ENCODE results near the gene SEMA5A. TPM values are rescaled to one million over a fixed set of nuclear protein-coding genes. Genes with fewer than 3 reads are reported as not detected.

Gene SEMA5A
- total RNA-seq, 1 experiment from 2014 or later, result 9.3 TPM

DNA sequence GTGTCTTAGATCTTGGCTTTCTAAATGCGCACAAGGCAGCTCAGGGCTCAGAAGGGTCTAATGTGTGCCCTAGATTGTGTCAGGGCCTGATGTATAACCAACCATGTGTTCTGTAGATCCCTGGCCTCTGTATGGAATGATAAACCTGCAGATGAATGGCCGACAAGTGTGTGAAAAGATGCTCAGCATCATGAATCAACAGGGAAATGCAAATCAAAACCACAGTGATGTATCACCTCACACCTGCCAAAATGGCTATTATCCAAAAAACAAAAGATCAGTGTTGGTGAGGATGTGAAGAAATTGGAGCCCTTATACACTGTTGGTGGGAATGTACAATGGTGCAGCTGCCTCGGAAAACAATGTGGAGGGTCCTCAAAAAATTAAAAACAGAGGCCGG lies 489.8 kb downstream of the SEMA5A start:
- Mint-ChIP-seq H3K9me3 (no peaks in the 10 kb centered on the region), H3K36me3 (no peaks in the 10 kb centered on the region), H3K27me3 (ENCODE audit: low read depth) (no peaks in the 10 kb centered on the region), H3K4me3 (no peak overlapping the region), H3K27ac (no peak overlapping the region), H3K4me1 (no peaks in the 10 kb centered on the region)
- TF ChIP-seq, protein P1, sequence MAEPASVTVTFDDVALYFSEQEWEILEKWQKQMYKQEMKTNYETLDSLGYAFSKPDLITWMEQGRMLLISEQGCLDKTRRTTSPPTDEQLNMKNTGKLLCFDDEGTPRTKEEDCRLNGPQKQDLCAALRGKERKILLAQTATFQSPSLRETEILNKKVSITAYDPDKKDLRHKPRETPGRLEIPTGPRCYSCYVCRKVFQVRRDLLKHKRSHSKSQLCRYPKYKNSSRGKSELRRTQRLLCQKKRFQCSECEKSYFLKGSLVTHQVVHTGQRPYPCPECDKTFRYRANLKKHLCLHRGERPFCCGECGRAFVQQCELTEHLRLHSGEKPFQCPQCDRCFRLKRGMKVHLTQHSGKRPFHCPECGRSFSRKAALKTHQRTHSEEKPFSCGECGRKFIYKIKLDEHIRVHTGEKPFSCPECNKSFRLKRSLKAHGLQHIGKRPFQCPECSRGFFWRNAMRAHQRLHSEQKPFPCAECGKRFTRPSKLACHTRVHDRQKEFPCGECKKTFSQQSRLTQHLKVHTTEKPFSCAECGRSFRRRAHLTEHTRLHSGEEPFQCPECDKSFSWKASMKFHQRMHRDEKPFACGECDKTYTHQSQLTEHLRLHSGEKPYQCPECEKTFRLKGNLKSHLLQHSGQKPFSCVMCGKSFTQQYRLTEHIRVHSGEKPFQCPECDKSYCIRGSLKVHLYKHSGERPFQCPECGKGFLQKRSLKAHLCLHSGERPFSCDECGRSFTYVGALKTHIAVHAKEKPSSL (CRISPR knock-in tag; conservative IDR thresholded peaks at IDR 0.05), result no peak
- TF ChIP-seq, protein P2, sequence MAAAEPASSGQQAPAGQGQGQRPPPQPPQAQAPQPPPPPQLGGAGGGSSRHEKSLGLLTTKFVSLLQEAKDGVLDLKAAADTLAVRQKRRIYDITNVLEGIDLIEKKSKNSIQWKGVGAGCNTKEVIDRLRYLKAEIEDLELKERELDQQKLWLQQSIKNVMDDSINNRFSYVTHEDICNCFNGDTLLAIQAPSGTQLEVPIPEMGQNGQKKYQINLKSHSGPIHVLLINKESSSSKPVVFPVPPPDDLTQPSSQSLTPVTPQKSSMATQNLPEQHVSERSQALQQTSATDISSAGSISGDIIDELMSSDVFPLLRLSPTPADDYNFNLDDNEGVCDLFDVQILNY (CRISPR knock-in tag; IDR thresholded peaks at IDR 0.05), result no peak
- TF ChIP-seq ZBTB21 (CRISPR knock-in tag; IDR thresholded peaks at IDR 0.05; ENCODE audit: borderline replicate concordance) (no peak), ZNF263 (CRISPR knock-in tag; IDR thresholded peaks at IDR 0.05; ENCODE audit: low read depth) (no peak), GRHL2 (CRISPR knock-in tag; IDR thresholded peaks at IDR 0.05; ENCODE audit: insufficient replicate concordance, severe bottlenecking) (no peak), SP1 (CRISPR knock-in tag; conservative IDR thresholded peaks at IDR 0.05) (no peak), JUN (CRISPR knock-in tag; IDR thresholded peaks at IDR 0.05) (no peak), CREB1 (CRISPR knock-in tag; IDR thresholded peaks at IDR 0.05) (no peak), GTF2I (CRISPR knock-in tag; conservative IDR thresholded peaks at IDR 0.05) (no peak), CREM (CRISPR knock-in tag; IDR thresholded peaks at IDR 0.05) (no peak), SOX15 (CRISPR knock-in tag; IDR thresholded peaks at IDR 0.05) (no peak), ATF1 (CRISPR knock-in tag; IDR thresholded peaks at IDR 0.05) (no peak)
- TF ChIP-seq, protein P3, sequence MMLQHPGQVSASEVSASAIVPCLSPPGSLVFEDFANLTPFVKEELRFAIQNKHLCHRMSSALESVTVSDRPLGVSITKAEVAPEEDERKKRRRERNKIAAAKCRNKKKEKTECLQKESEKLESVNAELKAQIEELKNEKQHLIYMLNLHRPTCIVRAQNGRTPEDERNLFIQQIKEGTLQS (CRISPR knock-in tag; conservative IDR thresholded peaks at IDR 0.05), result no peak
- TF ChIP-seq, protein P4, sequence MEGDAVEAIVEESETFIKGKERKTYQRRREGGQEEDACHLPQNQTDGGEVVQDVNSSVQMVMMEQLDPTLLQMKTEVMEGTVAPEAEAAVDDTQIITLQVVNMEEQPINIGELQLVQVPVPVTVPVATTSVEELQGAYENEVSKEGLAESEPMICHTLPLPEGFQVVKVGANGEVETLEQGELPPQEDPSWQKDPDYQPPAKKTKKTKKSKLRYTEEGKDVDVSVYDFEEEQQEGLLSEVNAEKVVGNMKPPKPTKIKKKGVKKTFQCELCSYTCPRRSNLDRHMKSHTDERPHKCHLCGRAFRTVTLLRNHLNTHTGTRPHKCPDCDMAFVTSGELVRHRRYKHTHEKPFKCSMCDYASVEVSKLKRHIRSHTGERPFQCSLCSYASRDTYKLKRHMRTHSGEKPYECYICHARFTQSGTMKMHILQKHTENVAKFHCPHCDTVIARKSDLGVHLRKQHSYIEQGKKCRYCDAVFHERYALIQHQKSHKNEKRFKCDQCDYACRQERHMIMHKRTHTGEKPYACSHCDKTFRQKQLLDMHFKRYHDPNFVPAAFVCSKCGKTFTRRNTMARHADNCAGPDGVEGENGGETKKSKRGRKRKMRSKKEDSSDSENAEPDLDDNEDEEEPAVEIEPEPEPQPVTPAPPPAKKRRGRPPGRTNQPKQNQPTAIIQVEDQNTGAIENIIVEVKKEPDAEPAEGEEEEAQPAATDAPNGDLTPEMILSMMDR (IDR thresholded peaks at IDR 0.05), result no peak
- TF ChIP-seq, protein P5, sequence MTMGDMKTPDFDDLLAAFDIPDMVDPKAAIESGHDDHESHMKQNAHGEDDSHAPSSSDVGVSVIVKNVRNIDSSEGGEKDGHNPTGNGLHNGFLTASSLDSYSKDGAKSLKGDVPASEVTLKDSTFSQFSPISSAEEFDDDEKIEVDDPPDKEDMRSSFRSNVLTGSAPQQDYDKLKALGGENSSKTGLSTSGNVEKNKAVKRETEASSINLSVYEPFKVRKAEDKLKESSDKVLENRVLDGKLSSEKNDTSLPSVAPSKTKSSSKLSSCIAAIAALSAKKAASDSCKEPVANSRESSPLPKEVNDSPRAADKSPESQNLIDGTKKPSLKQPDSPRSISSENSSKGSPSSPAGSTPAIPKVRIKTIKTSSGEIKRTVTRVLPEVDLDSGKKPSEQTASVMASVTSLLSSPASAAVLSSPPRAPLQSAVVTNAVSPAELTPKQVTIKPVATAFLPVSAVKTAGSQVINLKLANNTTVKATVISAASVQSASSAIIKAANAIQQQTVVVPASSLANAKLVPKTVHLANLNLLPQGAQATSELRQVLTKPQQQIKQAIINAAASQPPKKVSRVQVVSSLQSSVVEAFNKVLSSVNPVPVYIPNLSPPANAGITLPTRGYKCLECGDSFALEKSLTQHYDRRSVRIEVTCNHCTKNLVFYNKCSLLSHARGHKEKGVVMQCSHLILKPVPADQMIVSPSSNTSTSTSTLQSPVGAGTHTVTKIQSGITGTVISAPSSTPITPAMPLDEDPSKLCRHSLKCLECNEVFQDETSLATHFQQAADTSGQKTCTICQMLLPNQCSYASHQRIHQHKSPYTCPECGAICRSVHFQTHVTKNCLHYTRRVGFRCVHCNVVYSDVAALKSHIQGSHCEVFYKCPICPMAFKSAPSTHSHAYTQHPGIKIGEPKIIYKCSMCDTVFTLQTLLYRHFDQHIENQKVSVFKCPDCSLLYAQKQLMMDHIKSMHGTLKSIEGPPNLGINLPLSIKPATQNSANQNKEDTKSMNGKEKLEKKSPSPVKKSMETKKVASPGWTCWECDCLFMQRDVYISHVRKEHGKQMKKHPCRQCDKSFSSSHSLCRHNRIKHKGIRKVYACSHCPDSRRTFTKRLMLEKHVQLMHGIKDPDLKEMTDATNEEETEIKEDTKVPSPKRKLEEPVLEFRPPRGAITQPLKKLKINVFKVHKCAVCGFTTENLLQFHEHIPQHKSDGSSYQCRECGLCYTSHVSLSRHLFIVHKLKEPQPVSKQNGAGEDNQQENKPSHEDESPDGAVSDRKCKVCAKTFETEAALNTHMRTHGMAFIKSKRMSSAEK (CRISPR knock-in tag; IDR thresholded peaks at IDR 0.05; ENCODE audit: borderline replicate concordance), result no peak
- TF ChIP-seq, protein P6, sequence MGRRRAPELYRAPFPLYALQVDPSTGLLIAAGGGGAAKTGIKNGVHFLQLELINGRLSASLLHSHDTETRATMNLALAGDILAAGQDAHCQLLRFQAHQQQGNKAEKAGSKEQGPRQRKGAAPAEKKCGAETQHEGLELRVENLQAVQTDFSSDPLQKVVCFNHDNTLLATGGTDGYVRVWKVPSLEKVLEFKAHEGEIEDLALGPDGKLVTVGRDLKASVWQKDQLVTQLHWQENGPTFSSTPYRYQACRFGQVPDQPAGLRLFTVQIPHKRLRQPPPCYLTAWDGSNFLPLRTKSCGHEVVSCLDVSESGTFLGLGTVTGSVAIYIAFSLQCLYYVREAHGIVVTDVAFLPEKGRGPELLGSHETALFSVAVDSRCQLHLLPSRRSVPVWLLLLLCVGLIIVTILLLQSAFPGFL (CRISPR knock-in tag; IDR thresholded peaks at IDR 0.05; ENCODE audit: borderline replicate concordance), result no peak
- TF ChIP-seq, protein P7, sequence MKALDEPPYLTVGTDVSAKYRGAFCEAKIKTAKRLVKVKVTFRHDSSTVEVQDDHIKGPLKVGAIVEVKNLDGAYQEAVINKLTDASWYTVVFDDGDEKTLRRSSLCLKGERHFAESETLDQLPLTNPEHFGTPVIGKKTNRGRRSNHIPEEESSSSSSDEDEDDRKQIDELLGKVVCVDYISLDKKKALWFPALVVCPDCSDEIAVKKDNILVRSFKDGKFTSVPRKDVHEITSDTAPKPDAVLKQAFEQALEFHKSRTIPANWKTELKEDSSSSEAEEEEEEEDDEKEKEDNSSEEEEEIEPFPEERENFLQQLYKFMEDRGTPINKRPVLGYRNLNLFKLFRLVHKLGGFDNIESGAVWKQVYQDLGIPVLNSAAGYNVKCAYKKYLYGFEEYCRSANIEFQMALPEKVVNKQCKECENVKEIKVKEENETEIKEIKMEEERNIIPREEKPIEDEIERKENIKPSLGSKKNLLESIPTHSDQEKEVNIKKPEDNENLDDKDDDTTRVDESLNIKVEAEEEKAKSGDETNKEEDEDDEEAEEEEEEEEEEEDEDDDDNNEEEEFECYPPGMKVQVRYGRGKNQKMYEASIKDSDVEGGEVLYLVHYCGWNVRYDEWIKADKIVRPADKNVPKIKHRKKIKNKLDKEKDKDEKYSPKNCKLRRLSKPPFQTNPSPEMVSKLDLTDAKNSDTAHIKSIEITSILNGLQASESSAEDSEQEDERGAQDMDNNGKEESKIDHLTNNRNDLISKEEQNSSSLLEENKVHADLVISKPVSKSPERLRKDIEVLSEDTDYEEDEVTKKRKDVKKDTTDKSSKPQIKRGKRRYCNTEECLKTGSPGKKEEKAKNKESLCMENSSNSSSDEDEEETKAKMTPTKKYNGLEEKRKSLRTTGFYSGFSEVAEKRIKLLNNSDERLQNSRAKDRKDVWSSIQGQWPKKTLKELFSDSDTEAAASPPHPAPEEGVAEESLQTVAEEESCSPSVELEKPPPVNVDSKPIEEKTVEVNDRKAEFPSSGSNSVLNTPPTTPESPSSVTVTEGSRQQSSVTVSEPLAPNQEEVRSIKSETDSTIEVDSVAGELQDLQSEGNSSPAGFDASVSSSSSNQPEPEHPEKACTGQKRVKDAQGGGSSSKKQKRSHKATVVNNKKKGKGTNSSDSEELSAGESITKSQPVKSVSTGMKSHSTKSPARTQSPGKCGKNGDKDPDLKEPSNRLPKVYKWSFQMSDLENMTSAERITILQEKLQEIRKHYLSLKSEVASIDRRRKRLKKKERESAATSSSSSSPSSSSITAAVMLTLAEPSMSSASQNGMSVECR (CRISPR knock-in tag; IDR thresholded peaks at IDR 0.05; ENCODE audit: borderline replicate concordance), result no peak
- ChIA-PET POLR2A (no interaction called here), CTCF (interaction anchor here (1.2 kb wide), 1 partner anchor 148 kb away, joined by 4 read pairs; no protein-coding TSS in a partner anchor)
- DNase-seq (ENCODE audit: low spot score) (no peak), ATAC-seq (no peak)

Data from WTC11 (cell line).